ENCODE results near the gene PPARGC1A.

The PPARGC1A gene

GRCh38 chr4:23768541-23768940, 121.3 kb downstream of the PPARGC1A start:
- no peak for DNase-seq

DNA sequence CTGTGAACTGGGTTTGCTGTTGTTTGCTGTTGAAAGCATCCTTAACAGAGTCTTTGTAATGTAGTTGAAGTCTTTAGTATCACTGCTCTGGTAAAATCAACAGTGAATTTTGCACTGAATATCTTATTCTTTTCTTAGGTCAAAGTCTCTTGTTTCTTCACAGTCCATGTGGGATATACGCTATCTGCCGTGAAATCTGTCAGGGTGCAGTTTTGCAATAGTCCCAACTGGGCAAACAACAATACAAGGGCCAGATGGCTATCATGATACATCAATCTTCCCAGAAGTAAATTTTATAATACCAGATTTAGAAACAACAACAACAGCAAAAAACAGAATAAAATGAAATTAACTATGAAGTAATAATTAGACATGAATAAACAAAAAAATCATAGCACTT, 123.5 kb downstream of the PPARGC1A start:
- no peak for DNase-seq

DNA sequence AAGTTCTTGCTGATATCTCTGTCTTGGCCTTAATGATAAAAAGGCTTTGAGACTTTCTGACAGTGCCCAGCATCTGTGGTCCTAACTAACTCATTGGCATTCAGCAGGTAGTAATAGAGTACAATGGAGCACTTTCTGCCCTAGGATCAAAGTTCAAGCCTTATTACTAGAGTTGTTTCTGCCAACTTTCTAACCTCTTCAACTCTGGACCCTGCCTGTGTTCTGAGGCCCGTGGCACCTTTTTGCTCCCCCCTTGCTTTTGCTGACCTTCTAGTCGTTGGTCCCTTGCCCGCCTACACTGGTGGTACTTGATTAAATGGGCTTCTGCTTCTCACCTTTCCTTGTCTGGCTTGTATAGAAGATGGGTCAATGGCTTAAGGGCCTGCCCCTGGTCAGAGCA, 126.3 kb downstream of the PPARGC1A start:
- no peak for DNase-seq

- no peak for DNase-seq
These were observed 127.3 kb downstream of the PPARGC1A start for GRCh38 chr4:23762551-23762950.

GRCh38 chr4:23759066-23759465, 130.8 kb downstream of the PPARGC1A start:
- DNase-seq, result no peak

DNA sequence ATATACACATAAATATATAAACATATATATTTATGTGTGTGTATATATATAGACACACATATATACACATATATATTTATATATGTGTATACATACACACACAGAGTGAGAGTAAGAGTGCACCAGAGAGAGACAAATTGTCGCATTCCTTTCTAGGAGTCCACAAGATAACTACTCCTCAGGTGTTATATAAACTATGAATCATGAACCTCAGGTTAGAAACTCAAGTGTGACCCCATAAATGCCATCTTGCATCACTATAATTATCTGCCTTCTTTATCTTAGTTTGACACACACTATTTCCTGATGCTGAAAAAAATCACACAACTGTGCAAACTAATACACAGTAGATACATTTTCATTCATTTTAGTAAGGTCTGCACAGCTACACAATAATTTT, 135.2 kb downstream of the PPARGC1A start:
- no peak for DNase-seq

DNA sequence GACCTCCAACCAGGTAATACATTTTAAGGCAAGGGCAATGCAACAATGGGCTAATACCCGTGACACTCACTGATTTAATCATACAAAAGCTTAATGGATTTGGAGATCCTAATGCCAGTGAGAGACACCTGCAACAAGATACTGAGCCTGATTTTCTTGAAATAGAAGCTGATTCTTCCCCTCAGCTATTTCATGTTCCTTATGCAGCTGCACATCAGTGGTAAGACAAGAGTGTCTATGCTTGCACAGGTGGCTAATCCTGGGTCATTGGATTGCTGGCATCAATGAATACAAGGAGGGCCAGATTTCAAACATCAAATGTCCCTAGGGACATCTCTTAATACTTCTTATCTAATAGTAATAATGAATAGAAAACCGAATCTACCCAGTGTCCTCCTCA, 139.7 kb downstream of the PPARGC1A start:
- no peak for DNase-seq

GRCh38 chr4:23747281-23747735, 142.5 kb downstream of the PPARGC1A start:
- DNase-seq, result no peak

- DNase-seq, result no peak
These were observed 143.2 kb downstream of the PPARGC1A start for GRCh38 chr4:23746672-23747071.

DNA sequence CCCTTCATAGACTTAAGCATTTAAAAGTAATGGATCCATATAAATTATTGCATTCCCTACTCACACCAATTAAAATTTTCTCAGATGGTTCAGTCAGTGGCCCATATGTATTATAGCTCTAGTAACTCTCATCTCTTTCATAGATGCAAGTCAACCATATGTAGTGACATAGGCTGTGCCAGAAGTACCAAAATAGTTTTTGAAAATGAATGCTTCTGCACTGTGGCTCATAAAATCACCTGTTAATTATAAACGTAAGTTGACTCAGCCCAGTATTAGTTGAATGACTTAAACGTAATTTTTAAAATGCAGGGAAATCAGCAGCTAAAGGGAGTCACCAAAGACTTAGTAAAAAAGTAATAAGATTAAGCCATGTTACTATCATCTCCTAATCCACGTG, 143.8 kb downstream of the PPARGC1A start:
- no peak for DNase-seq

DNA sequence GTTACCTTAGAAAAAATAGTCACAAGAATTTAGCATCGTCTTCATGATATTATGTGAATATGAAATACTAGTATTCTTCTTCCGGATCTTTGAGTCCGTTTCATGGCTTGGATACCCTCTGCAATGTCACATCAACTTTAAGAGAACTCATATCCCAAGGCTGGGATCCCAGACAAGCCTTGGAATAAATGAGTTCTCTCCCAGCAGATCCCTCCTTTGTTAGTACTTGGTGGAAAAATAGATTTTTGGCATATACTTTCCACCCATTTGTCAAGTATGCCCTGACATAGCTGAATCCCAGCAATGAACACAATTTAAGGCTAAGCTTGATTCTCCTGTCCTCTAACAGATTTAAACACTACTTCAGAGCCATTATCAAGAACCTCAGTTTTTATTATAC, 144.5 kb downstream of the PPARGC1A start:
- DNase-seq, result no peak

Data from inflammatory macrophage treated with lipopolysaccharide for 1 hour (primary cell).